MCF 10A (cell line): Measurements from ENCODE around the gene PIGB. TPM values are rescaled to one million over a fixed set of nuclear protein-coding genes. Genes with fewer than 3 reads are reported as not detected.
"Not testable (repeated sequence)": the region's sequence is repeated elsewhere in the genome, so short reads cannot be mapped to it uniquely, and the experiment has no call there.

ENCODE experiments used
- BruUV-seq: library from RNA; stranded (reverse); fragments of 400-500 nt; replicated peaks from 2 replicates; lab custom pipeline; 2021; lab: Mats Ljungman, UMichigan
- CTCF ChIA-PET: fragments of 300-600 bp; sonication (Branson Sonifier 250); formaldehyde crosslinking; extraction: SDS; loops from one replicate; lab custom pipeline; 2021; ENCODE audit warnings: antibody characterized with exemption, inconsistent platforms; lab: Yijun Ruan, JAX
- POLR2A ChIA-PET: fragments of 300-600, 350-650 bp; sonication (Branson Sonifier 250); formaldehyde crosslinking; extraction: SDS; loops from one replicate; lab custom pipeline; 2020; ENCODE audit warnings: antibody characterized with exemption, inconsistent platforms; lab: Yijun Ruan, JAX
- DNase-seq: peaks from one replicate; pipeline ENCODE4 v3.0.0-alpha.2; 2018; ENCODE audit not compliant: unreplicated experiment
- H3K27ac Mint-ChIP-seq: one replicate; pipeline ENCODE4 v1.8.0; 2022; ENCODE audit warnings: mild to moderate bottlenecking, low read depth, mixed read lengths; ENCODE audit not compliant: unreplicated experiment
- H3K27me3 Mint-ChIP-seq: one replicate; pipeline ENCODE4 v1.8.0; 2022; ENCODE audit warnings: mixed read lengths; ENCODE audit not compliant: insufficient read depth, unreplicated experiment
- H3K36me3 Mint-ChIP-seq: one replicate; pipeline ENCODE4 v1.8.0; 2022; ENCODE audit warnings: mild to moderate bottlenecking, moderate library complexity, mixed read lengths; ENCODE audit not compliant: insufficient read depth, unreplicated experiment
- H3K4me1 Mint-ChIP-seq: one replicate; pipeline ENCODE4 v1.8.0; 2022; ENCODE audit warnings: mixed read lengths; ENCODE audit not compliant: insufficient read depth, unreplicated experiment
- H3K4me3 Mint-ChIP-seq: one replicate; pipeline ENCODE4 v1.8.0; 2022; ENCODE audit warnings: mild to moderate bottlenecking, moderate library complexity, mixed read lengths; ENCODE audit not compliant: unreplicated experiment
- H3K9me3 Mint-ChIP-seq: one replicate; pipeline ENCODE4 v1.8.0; 2022; ENCODE audit warnings: mixed read lengths; ENCODE audit not compliant: unreplicated experiment
- intact Hi-C: fragments of 100-400 bp; cut with micrococcal nuclease; formaldehyde crosslinking; loops from 2 replicates; pipeline ENCODE4 v1.14.1; 2022
- total RNA-seq: library from RNA; stranded (reverse); gene quantifications from 2 replicates; pipeline ENCODE4 v1.2.3, GENCODE V29; 2022
- TF ChIP-seq, protein P1 (sequence below): fragments of 200-600 bp; IDR thresholded peaks from one replicate; pipeline ENCODE4 v1.8.0; 2022; ENCODE audit warnings: antibody characterized with exemption, mild to moderate bottlenecking; ENCODE audit not compliant: unreplicated experiment

The PIGB gene
- total RNA-seq, 1 experiment from 2014 or later, result 16.2 TPM

DNA sequence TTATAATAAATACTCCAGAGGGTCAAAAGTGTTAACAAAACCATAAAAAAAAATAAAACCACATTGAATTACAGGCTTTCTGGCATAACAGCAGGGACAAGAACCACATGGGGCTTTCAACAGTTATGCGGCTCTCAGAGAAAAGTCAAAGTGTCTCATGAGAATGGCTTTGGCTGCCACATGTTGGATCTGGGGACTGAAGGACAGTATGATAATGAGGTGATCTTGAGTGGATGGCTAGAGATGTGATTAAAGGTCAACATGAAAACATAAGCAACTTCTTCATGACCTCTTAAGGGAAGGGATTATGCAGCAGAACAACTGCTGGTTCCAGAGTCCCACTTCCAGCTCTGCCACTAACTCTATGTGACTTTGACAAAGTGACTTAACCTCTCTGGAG, 34.6 kb upstream of the PIGB start:
- Mint-ChIP-seq H3K4me3 (no peak overlapping the region), H3K27me3 (no peaks in the 10 kb centered on the region)
- no TSS peak for BruUV-seq

DNA sequence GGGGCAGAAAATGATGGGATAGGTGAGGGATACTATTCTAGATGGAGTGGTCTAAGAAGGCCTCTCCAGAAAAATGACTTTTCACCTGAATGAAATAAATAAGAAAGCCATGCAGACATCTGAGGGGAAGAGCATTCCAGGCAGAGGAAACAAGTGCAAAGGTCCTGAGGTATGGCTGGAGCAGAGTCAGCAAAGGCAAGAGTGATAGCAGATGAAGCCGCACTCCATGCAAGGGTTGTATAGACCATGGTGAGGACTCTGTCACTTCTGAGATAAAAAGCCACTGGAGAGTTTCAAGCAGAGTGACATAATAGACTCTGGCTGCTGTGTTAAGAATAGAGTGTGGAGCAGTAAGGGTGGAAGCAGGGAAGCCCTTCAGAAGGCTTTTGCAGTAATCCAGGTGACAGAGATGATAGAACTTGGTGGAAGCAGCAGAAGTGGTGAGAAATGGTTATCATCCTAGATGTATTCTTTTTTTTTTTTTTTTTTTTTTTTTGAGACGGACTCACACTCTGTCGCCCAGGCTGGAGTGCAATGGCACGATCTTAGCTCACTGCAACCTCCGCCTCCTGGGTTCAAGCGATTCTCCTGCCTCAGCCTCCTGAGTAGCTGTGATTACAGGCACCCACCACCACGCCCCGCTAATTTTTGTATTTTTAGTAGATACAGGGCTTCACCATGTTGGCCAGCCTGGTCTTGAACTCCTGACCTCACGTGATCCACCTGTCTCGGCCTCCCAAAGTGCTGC, 32.4 kb upstream of the PIGB start:
- ChIA-PET POLR2A (interaction anchor here (2.3 kb wide), 1 partner anchor 33 kb away, joined by 7 read pairs; the partner anchor contains the start of genes PIGB and PIGBOS1), CTCF (interaction anchor here (0.7 kb wide), 2 partner anchors 517 to 1476 kb away, joined by 3 read pairs; no protein-coding TSS in a partner anchor)
- H3K36me3 Mint-ChIP-seq, intact Hi-C loops, BruUV-seq, DNase-seq, H3K27me3 Mint-ChIP-seq, H3K9me3 Mint-ChIP-seq, H3K4me3 Mint-ChIP-seq: not testable (repeated sequence)
- Mint-ChIP-seq H3K27ac (peak overlapping the region; percentile 83), H3K4me1 (peaks cover 27% of the 10 kb centered on the region)

More for the DNA sequence above, 34.6 kb upstream of the PIGB start:
- ChIA-PET CTCF (no interaction called here), POLR2A (interaction anchor here (0.7 kb wide), 1 partner anchor 24 kb away, joined by 3 read pairs; no protein-coding TSS in a partner anchor)
- Mint-ChIP-seq H3K36me3 (peaks cover 4% of the 10 kb centered on the region), H3K9me3 (no peaks in the 10 kb centered on the region), H3K4me1 (peaks cover 41% of the 10 kb centered on the region), H3K27ac (no peak overlapping the region)
- no peak for DNase-seq
- TF ChIP-seq, protein P1, sequence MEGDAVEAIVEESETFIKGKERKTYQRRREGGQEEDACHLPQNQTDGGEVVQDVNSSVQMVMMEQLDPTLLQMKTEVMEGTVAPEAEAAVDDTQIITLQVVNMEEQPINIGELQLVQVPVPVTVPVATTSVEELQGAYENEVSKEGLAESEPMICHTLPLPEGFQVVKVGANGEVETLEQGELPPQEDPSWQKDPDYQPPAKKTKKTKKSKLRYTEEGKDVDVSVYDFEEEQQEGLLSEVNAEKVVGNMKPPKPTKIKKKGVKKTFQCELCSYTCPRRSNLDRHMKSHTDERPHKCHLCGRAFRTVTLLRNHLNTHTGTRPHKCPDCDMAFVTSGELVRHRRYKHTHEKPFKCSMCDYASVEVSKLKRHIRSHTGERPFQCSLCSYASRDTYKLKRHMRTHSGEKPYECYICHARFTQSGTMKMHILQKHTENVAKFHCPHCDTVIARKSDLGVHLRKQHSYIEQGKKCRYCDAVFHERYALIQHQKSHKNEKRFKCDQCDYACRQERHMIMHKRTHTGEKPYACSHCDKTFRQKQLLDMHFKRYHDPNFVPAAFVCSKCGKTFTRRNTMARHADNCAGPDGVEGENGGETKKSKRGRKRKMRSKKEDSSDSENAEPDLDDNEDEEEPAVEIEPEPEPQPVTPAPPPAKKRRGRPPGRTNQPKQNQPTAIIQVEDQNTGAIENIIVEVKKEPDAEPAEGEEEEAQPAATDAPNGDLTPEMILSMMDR, result no peak
- intact Hi-C loops, result no loop called here

DNA sequence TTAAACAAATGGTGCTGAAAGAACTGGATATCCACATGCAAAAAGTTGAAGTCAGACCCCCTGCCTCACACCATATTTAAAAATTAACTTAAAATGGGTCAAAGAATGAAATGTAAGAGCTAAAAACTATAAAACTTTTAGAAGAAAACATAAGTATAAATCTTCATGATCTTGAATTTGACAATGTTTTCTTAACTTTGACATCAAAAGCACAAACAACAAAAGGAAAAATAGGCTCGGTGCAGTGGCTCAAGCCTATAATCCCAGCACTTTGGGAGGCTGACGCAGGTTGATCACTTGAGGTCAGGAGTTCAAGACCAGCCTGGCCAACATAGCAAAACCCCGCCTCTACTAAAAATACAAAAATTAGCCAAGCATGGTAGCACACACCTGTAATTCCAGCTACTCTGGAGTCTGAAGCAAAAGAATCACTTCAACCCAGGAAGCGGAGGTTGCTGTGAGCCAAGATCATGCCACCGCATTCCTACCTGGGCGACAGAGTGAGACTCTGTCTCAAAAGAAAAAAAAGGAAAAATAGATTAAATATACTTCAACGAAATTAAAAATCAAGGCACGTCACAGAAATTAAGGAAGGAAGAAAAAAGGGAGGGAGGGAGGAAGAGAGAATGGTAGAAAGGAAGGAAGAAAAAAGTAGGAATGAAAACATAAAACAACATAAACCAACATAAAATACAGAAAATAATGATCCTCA, 30.9 kb upstream of the PIGB start:
- ChIA-PET CTCF (interaction anchor here (1.0 to 1.5 kb wide), 6 partner anchors 10 to 72 kb away, joined by 3 to 8 read pairs (median 4); no protein-coding TSS in a partner anchor), POLR2A (interaction anchor here (0.7 to 2.6 kb wide), 8 partner anchors 19 to 342 kb away, joined by 3 to 18 read pairs (median 4); partner anchors contain the start of genes CCPG1, PIERCE2, PIGB and PIGBOS1)
- intact Hi-C loops, result no loop called here
- Mint-ChIP-seq H3K27me3 (no peaks in the 10 kb centered on the region), H3K4me3 (peak overlapping the region; percentile 89), H3K9me3 (no peaks in the 10 kb centered on the region), H3K36me3 (no peaks in the 10 kb centered on the region), H3K4me1 (peaks cover 15% of the 10 kb centered on the region), H3K27ac (peak overlapping the region; percentile 92)
- BruUV-seq, result no TSS peak
- no peak for DNase-seq
- TF ChIP-seq, protein P1, result no peak

DNA sequence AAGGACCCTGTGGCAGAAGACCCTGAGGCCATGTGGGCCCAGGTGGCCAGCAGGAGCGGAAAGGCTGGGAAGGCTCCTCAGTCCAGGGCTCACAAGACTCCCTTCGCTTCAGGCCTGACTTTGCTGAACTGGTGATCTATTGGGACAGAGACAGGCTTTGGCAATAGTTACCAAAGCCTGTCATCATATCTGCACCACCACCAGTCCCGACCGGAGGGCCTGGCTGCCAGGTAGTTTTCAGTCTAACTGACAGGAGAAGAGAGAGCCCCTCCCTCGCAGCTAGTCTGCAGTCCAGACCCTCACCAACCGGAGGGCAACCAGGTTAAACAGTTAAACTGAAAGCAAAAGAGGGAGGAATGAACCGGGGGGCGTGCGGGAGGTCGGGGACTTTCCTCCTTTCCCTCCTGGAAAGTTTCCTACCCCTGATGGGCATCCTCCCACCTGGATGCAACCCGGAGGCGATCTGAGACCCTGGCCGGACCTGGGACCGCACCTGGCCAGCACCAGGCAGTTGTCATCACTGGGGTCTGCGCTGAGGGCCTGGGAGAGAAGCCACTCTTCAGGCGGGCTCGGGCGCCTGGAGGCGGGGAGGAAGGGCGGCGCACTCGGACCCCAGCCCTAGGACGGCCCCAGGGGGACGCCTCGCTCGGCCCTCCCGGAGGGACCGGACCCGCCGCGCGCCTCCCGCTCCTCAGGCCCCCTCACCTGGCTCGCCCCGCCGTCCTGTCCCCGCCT, 29.8 kb upstream of the PIGB start:
- no peaks in the 10 kb centered on the region for H3K36me3 Mint-ChIP-seq

More for the DNA sequence above, 29.8 kb upstream of the PIGB start:
- POLR2A ChIA-PET, result interaction anchor here (0.6 to 2.6 kb wide), 6 partner anchors 30 to 119 kb away, joined by 3 to 18 read pairs (median 6); partner anchors contain the start of genes CCPG1, PIERCE2, PIGB and PIGBOS1
- TF ChIP-seq, protein P1, result no peak
- Mint-ChIP-seq H3K27me3 (no peaks in the 10 kb centered on the region), H3K27ac (peak overlapping the region; percentile 92), H3K4me1 (peaks cover 15% of the 10 kb centered on the region), H3K9me3 (no peaks in the 10 kb centered on the region), H3K4me3 (peak overlapping the region; percentile 89)
- CTCF ChIA-PET, result interaction anchor here (0.7 to 1.5 kb wide), 5 partner anchors 11 to 73 kb away, joined by 3 to 6 read pairs (median 4); no protein-coding TSS in a partner anchor
- peak; percentile 73 for DNase-seq
- no TSS peak for BruUV-seq
- intact Hi-C loops, result loop anchor here (1.0 kb wide), 2 partner anchors 39 to 119 kb away; partner anchors contain the start of genes CCPG1 and PIERCE2
